H9 (cell line): ENCODE results near the gene DDX18. TPM values are rescaled to one million over a fixed set of nuclear protein-coding genes. Genes with fewer than 3 reads are reported as not detected.

Source experiments
- DNase-seq: peaks from one replicate; pipeline ENCODE4 v3.0.0-alpha.2; 2017
- H2AFZ ChIP-seq: one replicate; pipeline ENCODE4 v1.6.1; 2013; ENCODE audit warnings: mild to moderate bottlenecking, low read length, control low read depth, moderate library complexity
- H2AK5ac ChIP-seq: 2 replicates; pipeline ENCODE4 v1.6.1; 2013; ENCODE audit warnings: low read length, control low read depth, mixed read lengths; ENCODE audit not compliant: insufficient read length
- H2BK120ac ChIP-seq: one replicate; pipeline ENCODE4 v1.6.1; 2013; ENCODE audit warnings: low read depth, mild to moderate bottlenecking, low read length, control low read depth, inconsistent platforms; ENCODE audit not compliant: poor library complexity, severe bottlenecking
- H2BK12ac ChIP-seq: 2 replicates; pipeline ENCODE4 v1.6.1; 2013; ENCODE audit warnings: low read length, control low read depth, mixed read lengths, low read depth; ENCODE audit not compliant: insufficient read length
- H2BK15ac ChIP-seq: 2 replicates; pipeline ENCODE4 v1.6.1; 2013; ENCODE audit warnings: low read depth, low read length, control low read depth
- H2BK20ac ChIP-seq: one replicate; pipeline ENCODE4 v1.6.1; 2013; ENCODE audit warnings: low read depth, mild to moderate bottlenecking, low read length, control low read depth, inconsistent platforms; ENCODE audit not compliant: poor library complexity, severe bottlenecking
- H2BK5ac ChIP-seq: 2 replicates; pipeline ENCODE4 v1.6.1; 2013; ENCODE audit warnings: low read length, control low read depth, mixed read lengths; ENCODE audit not compliant: insufficient read length
- H3K14ac ChIP-seq: 2 replicates; pipeline ENCODE4 v1.6.1; 2013; ENCODE audit warnings: low read length, control low read depth; ENCODE audit not compliant: insufficient read depth
- H3K18ac ChIP-seq: 2 replicates; pipeline ENCODE4 v1.6.1; 2013; ENCODE audit warnings: low read depth, mild to moderate bottlenecking, mixed read lengths, low read length, control low read depth; ENCODE audit not compliant: insufficient read length
- H3K23ac ChIP-seq: 2 replicates; pipeline ENCODE4 v1.6.1; 2013; ENCODE audit warnings: low read length, control low read depth, mixed read lengths, low read depth; ENCODE audit not compliant: insufficient read length
- H3K23me2 ChIP-seq: 2 replicates; pipeline ENCODE4 v1.6.1; 2013; ENCODE audit warnings: low read depth, mild to moderate bottlenecking, mixed read lengths, low read length, control low read depth; ENCODE audit not compliant: insufficient read length, poor library complexity, severe bottlenecking
- H3K27ac ChIP-seq: 2 replicates; pipeline ENCODE4 v1.5.1; 2013; ENCODE audit warnings: low read length, control low read depth, mixed read lengths, low read depth; ENCODE audit not compliant: insufficient read length
- H3K27me3 ChIP-seq: 2 replicates; pipeline ENCODE4 v1.6.1; 2013; ENCODE audit warnings: low read length, control low read depth, inconsistent platforms; ENCODE audit not compliant: insufficient read depth
- H3K4ac ChIP-seq: 2 replicates; pipeline ENCODE4 v1.6.1; 2013; ENCODE audit warnings: low read depth, mild to moderate bottlenecking, control low read depth, inconsistent platforms, low read length, moderate library complexity
- H3K4me1 ChIP-seq: 2 replicates; pipeline ENCODE4 v1.6.1; 2013; ENCODE audit warnings: low read length, control low read depth, inconsistent platforms; ENCODE audit not compliant: insufficient read depth
- H3K4me2 ChIP-seq: 2 replicates; pipeline ENCODE4 v1.6.1; 2013; ENCODE audit warnings: low read length, control low read depth, mixed read lengths; ENCODE audit not compliant: insufficient read length, insufficient read depth
- H3K56ac ChIP-seq: 2 replicates; pipeline ENCODE4 v1.6.1; 2013; ENCODE audit warnings: low read depth, mild to moderate bottlenecking, mixed read lengths, low read length, control low read depth; ENCODE audit not compliant: insufficient read length
- H3K79me1 ChIP-seq: 2 replicates; pipeline ENCODE4 v1.6.1; 2013; ENCODE audit warnings: low read depth, mild to moderate bottlenecking, moderate library complexity, low read length, control low read depth, inconsistent platforms; ENCODE audit not compliant: insufficient read depth, poor library complexity, severe bottlenecking
- H3K79me2 ChIP-seq: 2 replicates; pipeline ENCODE4 v1.6.1; 2013; ENCODE audit warnings: low read length, control low read depth, inconsistent platforms; ENCODE audit not compliant: insufficient read depth
- H3K9ac ChIP-seq: 2 replicates; pipeline ENCODE4 v1.6.1; 2013; ENCODE audit warnings: low read length, control low read depth, mixed read lengths; ENCODE audit not compliant: insufficient read length; ENCODE audit errors: extremely low read depth
- H3K9me3 ChIP-seq: one replicate; pipeline ENCODE4 v1.6.1; 2013; ENCODE audit warnings: low read depth, low read length, inconsistent platforms; ENCODE audit not compliant: control insufficient read depth
- H3T11ph ChIP-seq: one replicate; pipeline ENCODE4 v1.6.1; 2013; ENCODE audit warnings: mild to moderate bottlenecking, low read length, control low read depth, inconsistent platforms
- H4K20me1 ChIP-seq: one replicate; pipeline ENCODE4 v1.6.1; 2013; ENCODE audit not compliant: control insufficient read depth, insufficient read length, insufficient read depth
- H4K5ac ChIP-seq: 2 replicates; pipeline ENCODE4 v1.6.1; 2013; ENCODE audit warnings: low read depth, mild to moderate bottlenecking, mixed read lengths, low read length, control low read depth; ENCODE audit not compliant: insufficient read length
- H4K8ac ChIP-seq: replicated peaks from 2 replicates; pipeline ENCODE4 v1.6.1; 2013; ENCODE audit warnings: low read length, control low read depth, mixed read lengths, low read depth; ENCODE audit not compliant: insufficient read length
- H4K91ac ChIP-seq: 2 replicates; pipeline ENCODE4 v1.6.1; 2013; ENCODE audit warnings: low read depth, mild to moderate bottlenecking, moderate library complexity, mixed read lengths, low read length, control low read depth; ENCODE audit not compliant: insufficient read length
- H3K27ac Mint-ChIP-seq, 3 experiments: 2 replicates in 2 of 3; 3 replicates in 1 of 3; pipeline ENCODE4 v1.8.0; 2020 to 2021; ENCODE audit warnings: mixed read lengths in 3 of 3, mild to moderate bottlenecking in 1 of 3, moderate library complexity in 1 of 3
- H3K27me3 Mint-ChIP-seq: 2 replicates; pipeline ENCODE4 v1.8.0; 2021; ENCODE audit warnings: low read depth, mild to moderate bottlenecking, moderate library complexity, mixed read lengths
- H3K36me3 Mint-ChIP-seq, 3 experiments: 2 replicates in 2 of 3; 3 replicates in 1 of 3; pipeline ENCODE4 v1.8.0; 2020 to 2021; ENCODE audit warnings: low read depth in 3 of 3, mixed read lengths in 3 of 3; ENCODE audit not compliant: insufficient read depth in 1 of 3
- H3K4me1 Mint-ChIP-seq, 2 experiments: 2 replicates each; pipeline ENCODE4 v1.8.0; 2020; ENCODE audit warnings: mixed read lengths in 2 of 2
- H3K4me3 Mint-ChIP-seq, 2 experiments: 2 replicates in 1 of 2; 3 replicates in 1 of 2; pipeline ENCODE4 v1.8.0; 2020 to 2021; ENCODE audit warnings: mild to moderate bottlenecking in 2 of 2, mixed read lengths in 2 of 2, moderate library complexity in 1 of 2
- H3K9me3 Mint-ChIP-seq, 2 experiments: 2 replicates in 1 of 2; 3 replicates in 1 of 2; pipeline ENCODE4 v1.8.0; 2020; ENCODE audit warnings: mild to moderate bottlenecking in 2 of 2, mixed read lengths in 2 of 2, moderate library complexity in 1 of 2
- CTCF ChIP-seq: fragments of 200-600 bp; sonication (generic); conservative IDR thresholded peaks from 3 replicates; pipeline ENCODE4 v1.8.0; 2021; ENCODE audit warnings: antibody characterized with exemption, mild to moderate bottlenecking
- WGBS: extraction: QIAGEN DNeasy Blood & Tissue Kit; methylation state at CpG from one replicate; pipeline ENCODE4 v1.1.7; 2013; ENCODE audit warnings: missing lambda C conversion rate, low lambda C conversion rate, mixed read lengths; ENCODE audit not compliant: insufficient read length; ENCODE audit errors: extremely low coverage; 5-methylcytosine and 5-hydroxymethylcytosine counted together
- total RNA-seq: library from RNA; stranded (reverse); gene quantifications from 2 replicates; pipeline ENCODE4 v1.2.1, GENCODE V29; 2021

DDX18 gene
- total RNA-seq, 1 experiment from 2014 or later, result 115 TPM

- Histone ChIP-seq H3K27ac (no peak overlapping the region), H4K8ac (no peak overlapping the region), H4K5ac (no peak overlapping the region), H3K4me1 (0 out of 2 replicates have a peak, but pooled peaks cover 3% of the 10 kb centered on the region), H3K9me3 (no peaks in the 10 kb centered on the region), H3K18ac (no peak overlapping the region), H3K9ac (no peak overlapping the region), H3K14ac (no peak overlapping the region), H3K79me1 (no peaks in the 10 kb centered on the region), H2BK15ac (no peak overlapping the region), H2BK20ac (no peak overlapping the region), H3K27me3 (no peaks in the 10 kb centered on the region), H3K56ac (no peak overlapping the region), H3K23ac (no peak overlapping the region), H4K91ac (no peak overlapping the region), H2AFZ (no peak overlapping the region), H3T11ph (no peak overlapping the region), H4K20me1 (no peaks in the 10 kb centered on the region), H3K23me2 (no peaks in the 10 kb centered on the region), H3K4ac (no peak overlapping the region), H2AK5ac (no peak overlapping the region), H2BK5ac (no peak overlapping the region), H3K79me2 (no peaks in the 10 kb centered on the region), H2BK12ac (no peak overlapping the region), H2BK120ac (no peak overlapping the region), H3K4me2 (no peak overlapping the region)
- Mint-ChIP-seq H3K4me1 (peaks cover 7 to 9% of the 10 kb centered on the region in 2 experiments), H3K27ac (no peak overlapping the region), H3K9me3 (peaks cover 7 to 8% of the 10 kb centered on the region in 2 experiments; a peak in 3 of 5 replicates), H3K4me3 (no peak overlapping the region), H3K27me3 (no peaks in the 10 kb centered on the region), H3K36me3 (peaks cover 0 to 3% (median 0%) of the 10 kb centered on the region in 3 experiments; a peak in 3 of 7 replicates)
- no peak for TF ChIP-seq CTCF
- DNase-seq, result no peak
- no CpG with 5 or more reads among the region's 8 CpGs for WGBS
These were observed 37.6 kb upstream of the DDX18 start for GRCh38 chr2:117776888-117777287.
